ENCODE measurements around the gene PEX13.

Gene PEX13

DNA sequence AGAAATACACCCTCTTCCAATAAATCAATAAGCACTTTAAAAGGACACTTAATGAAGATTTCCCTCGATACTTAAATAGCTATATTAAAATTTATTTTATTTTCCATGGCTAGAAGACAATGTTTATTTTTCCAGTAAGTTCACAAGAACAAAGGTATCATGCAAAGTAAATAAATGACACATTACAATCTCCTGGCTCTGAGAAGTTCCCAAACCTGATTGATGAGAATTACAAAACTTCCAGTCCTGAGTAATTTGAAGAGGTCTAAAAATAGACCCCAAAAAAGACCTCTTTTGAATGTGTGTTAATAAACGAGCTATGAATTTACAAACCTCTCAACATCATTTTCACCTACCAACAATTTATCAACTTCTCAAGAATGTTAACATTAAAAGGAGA, 1.5 kb upstream of the PEX13 start:
- CTCF ChIA-PET: no interaction called here
- POLR2A ChIA-PET: no interaction called here
- no peak for DNase-seq (ENCODE audit: extremely low spot score)
- TF ChIP-seq, protein P1, sequence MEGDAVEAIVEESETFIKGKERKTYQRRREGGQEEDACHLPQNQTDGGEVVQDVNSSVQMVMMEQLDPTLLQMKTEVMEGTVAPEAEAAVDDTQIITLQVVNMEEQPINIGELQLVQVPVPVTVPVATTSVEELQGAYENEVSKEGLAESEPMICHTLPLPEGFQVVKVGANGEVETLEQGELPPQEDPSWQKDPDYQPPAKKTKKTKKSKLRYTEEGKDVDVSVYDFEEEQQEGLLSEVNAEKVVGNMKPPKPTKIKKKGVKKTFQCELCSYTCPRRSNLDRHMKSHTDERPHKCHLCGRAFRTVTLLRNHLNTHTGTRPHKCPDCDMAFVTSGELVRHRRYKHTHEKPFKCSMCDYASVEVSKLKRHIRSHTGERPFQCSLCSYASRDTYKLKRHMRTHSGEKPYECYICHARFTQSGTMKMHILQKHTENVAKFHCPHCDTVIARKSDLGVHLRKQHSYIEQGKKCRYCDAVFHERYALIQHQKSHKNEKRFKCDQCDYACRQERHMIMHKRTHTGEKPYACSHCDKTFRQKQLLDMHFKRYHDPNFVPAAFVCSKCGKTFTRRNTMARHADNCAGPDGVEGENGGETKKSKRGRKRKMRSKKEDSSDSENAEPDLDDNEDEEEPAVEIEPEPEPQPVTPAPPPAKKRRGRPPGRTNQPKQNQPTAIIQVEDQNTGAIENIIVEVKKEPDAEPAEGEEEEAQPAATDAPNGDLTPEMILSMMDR (IDR thresholded peaks at IDR 0.05; ENCODE audit: control extremely low read depth, extremely low read depth, low read depth, missing control alignments): no peak

DNA sequence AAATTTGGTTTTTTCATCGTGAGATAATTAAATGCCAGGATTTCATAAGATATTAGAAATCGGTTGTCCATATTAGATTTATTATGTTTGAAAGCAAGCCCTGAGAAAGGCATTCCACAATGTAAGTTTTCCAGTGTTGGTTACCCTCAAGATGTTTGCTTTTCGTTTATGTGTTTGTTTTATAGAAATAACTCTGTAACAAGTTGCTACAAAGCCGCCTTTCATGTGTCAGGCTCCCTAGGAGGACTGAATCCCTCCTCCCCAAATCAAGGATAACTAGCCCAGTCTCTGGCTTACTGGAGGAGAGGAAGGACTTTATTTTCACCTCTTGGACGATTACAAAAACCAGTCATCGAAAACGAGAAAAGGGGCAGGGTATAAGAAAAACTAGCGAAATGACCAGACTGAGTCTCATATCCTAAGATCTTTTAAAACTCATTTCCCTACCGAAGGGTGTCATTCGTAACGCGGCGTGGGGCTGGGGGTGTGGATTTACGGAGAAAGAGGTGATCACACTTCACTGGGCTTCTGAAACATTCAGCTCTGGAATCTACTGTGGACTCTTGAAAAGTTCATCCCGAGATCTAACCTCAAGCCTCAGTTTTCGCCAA, 1.0 kb upstream of the PEX13 start:
- POLR2A ChIA-PET: no interaction called here

DNA sequence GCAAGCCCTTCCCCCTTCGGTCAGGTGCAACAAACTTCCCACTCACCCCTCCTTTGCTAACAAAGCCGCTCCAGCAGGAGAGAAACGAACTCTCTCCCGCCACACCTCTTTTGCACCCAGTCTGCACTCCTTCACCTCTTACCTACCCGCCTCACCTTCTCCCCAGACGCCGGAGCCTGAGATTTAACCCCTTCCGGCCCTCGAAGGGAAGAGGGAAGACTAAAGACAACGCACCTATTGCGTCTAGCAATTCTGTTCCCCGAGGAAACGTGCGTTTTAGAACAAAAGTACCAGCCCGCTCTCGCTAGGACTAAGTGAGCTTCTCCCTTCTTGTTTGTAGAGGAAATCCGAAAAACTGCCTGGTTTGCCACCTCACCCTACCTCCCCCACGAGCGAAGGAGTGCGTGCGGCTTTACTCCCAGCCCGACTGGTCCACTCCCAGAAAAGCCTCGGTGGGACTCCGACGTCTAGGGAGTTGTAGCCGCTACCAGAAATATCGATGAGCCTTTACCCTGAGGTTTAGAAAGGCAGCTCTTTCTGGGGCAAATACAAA, 441 bp upstream of the PEX13 start:
- ChIA-PET CTCF (interaction anchor here (1.0 to 1.8 kb wide), 3 partner anchors 18 to 309 kb away, joined by 3 to 6 read pairs (median 3); no protein-coding TSS in a partner anchor), POLR2A (no interaction called here)
- peak; percentile 77 for DNase-seq (ENCODE audit: extremely low spot score)
- TF ChIP-seq, protein P1 (IDR thresholded peaks at IDR 0.05; ENCODE audit: control extremely low read depth, extremely low read depth, low read depth, missing control alignments): no peak

More for the DNA sequence above, 1.0 kb upstream of the PEX13 start:
- DNase-seq (ENCODE audit: extremely low spot score): peak; percentile 37
- CTCF ChIA-PET: interaction anchor here (1.0 to 1.8 kb wide), 2 partner anchors 17 to 19 kb away, joined by 3 to 6 read pairs; no protein-coding TSS in a partner anchor
- TF ChIP-seq, protein P1 (IDR thresholded peaks at IDR 0.05; ENCODE audit: control extremely low read depth, extremely low read depth, low read depth, missing control alignments): no peak

DNA sequence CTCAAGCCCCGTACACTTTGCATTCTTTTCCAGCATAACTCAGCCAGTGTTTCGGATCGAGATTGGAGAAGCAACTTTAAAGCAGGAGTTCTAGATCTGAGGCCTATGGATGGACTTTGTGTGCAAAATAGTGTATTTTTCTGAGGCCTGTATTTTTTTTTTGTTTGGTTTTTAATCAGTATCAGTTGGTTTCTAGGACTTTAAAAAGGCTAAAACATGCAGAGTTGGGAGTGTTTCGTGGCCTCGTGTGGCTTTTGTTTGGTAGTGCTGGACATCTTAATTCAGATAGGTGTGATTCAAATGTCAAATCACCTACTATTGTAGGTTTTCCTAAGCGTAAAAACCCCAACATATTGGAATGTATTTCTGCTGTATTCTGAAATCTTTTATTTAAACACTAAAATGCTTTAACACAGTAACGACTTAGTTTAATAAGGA, 817 bp downstream of the PEX13 start:
- ChIA-PET CTCF (interaction anchor here (1.8 kb wide), 1 partner anchor 19 kb away, joined by 6 read pairs; no protein-coding TSS in a partner anchor), POLR2A (no interaction called here)
- TF ChIP-seq, protein P1 (IDR thresholded peaks at IDR 0.05; ENCODE audit: control extremely low read depth, extremely low read depth, low read depth, missing control alignments): no peak
- DNase-seq (ENCODE audit: extremely low spot score): peak; percentile 16

DNA sequence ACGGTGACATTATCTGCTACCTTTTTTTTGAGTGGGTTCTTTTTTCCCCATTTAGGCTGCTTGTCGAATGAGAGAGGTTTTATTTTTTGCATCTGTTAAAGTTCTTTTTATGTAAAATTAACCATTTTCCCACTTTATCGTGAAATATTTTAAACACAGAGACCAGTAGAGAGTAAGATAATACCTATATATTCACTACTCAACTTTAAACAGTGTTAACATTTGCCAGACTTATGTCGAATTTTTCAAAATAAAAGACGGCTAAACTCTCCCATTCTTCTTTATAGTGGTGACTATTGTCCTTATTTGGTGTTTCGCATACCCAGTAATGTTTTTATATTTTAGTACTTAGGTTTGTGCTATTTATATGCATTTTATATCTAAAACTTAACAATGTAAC, 1.3 kb downstream of the PEX13 start:
- ChIA-PET CTCF (no interaction called here), POLR2A (no interaction called here)
- DNase-seq (ENCODE audit: extremely low spot score): no peak
- TF ChIP-seq, protein P1 (IDR thresholded peaks at IDR 0.05; ENCODE audit: control extremely low read depth, extremely low read depth, low read depth, missing control alignments): no peak

DNA sequence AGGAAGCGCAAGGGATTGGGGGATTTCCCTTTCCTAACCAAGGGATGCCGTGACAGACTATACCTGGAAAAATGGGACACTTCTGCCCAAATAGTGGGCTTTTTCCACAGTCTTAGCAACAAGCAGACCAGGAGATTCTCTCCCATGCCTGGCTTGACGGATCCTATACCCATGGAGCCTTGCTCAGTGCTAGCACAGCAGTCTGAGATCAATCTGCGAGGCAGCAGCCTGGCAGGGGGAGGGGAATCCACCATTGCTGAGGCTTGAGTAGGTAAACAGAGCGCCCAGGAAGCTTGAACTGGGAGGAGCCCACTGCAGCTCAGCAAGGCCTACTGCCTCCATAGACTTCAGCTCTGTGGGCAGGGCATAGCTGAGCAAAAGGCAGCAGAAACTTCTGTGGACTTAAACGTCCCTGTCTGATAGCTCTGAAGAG, 3.7 kb downstream of the PEX13 start:
- ChIA-PET CTCF (interaction anchor here (1.6 to 2.7 kb wide), 2 partner anchors 11 to 22 kb away, joined by 5 to 8 read pairs; no protein-coding TSS in a partner anchor), POLR2A (no interaction called here)
- no peak for DNase-seq (ENCODE audit: extremely low spot score)
- TF ChIP-seq, protein P1 (IDR thresholded peaks at IDR 0.05; ENCODE audit: control extremely low read depth, extremely low read depth, low read depth, missing control alignments): no peak
